ENCODE data around the gene CRYBA2. TPM values are rescaled to one million over a fixed set of nuclear protein-coding genes. Genes with fewer than 3 reads are reported as not detected.

Gene CRYBA2
- total and polyA plus RNA-seq, 9 of the 15 experiments (the other 6 are each of a cell fraction or from before 2014, with no cell fraction given), result 0.11 to 1.8 (median 0.62) TPM; not detected in 5

GRCh38 chr2:218964041-218964771 lies 29.0 kb downstream of the CRYBA2 start (continued):
- TF ChIP-seq ZNF639 (CRISPR knock-in tag; conservative IDR thresholded peaks at IDR 0.05 in 1 of 2, IDR thresholded peaks at IDR 0.05 in 1 of 2) (no peak), ZNF124 (CRISPR knock-in tag; IDR thresholded peaks at IDR 0.05) (no peak), SMAD4 (CRISPR knock-in tag; conservative IDR thresholded peaks at IDR 0.05) (no peak), RFX1 (IDR thresholded peaks at IDR 0.05) (peak; percentile 83), NBN (IDR thresholded peaks at IDR 0.05; ENCODE audit: low read depth) (no peak), ZNF695 (CRISPR knock-in tag; IDR thresholded peaks at IDR 0.05) (no peak), HMGN3 (IDR thresholded peaks at IDR 0.05; ENCODE audit: borderline replicate concordance, extremely low read depth, insufficient read length, low read depth, low read length) (no peak), JUND (IDR thresholded peaks at IDR 0.05; ENCODE audit: borderline replicate concordance, low read depth, low read length) (peak; percentile 40; the same call in 1 of the 2 replicates), JUND (tag; IDR thresholded peaks at IDR 0.05; ENCODE audit: borderline replicate concordance, low read depth, low read length) (peak; percentile 75; the same call in 2 of the 3 replicates), ZBTB1 (CRISPR knock-in tag; IDR thresholded peaks at IDR 0.05; ENCODE audit: borderline replicate concordance, low read depth) (no peak), HCFC1 (IDR thresholded peaks at IDR 0.05; ENCODE audit: low read depth, low read length) (no peak), MNT (conservative IDR thresholded peaks at IDR 0.05) (0 out of 4 replicates have a peak, but pooled peaks have one; percentile 18 to 40), ZNF232 (CRISPR knock-in tag; IDR thresholded peaks at IDR 0.05) (no peak), ZBTB26 (CRISPR knock-in tag; IDR thresholded peaks at IDR 0.05) (no peak), HMG20A (CRISPR knock-in tag; conservative IDR thresholded peaks at IDR 0.05) (no peak), ERF (CRISPR knock-in tag; IDR thresholded peaks at IDR 0.05) (no peak), ZFP30 (CRISPR knock-in tag; IDR thresholded peaks at IDR 0.05; ENCODE audit: borderline replicate concordance) (no peak), RFX5 (IDR thresholded peaks at IDR 0.05; ENCODE audit: low read depth, low read length) (no peak), FOXJ2 (tag; IDR thresholded peaks at IDR 0.05) (0 out of 2 replicates have a peak, but pooled peaks have one; percentile 50), SMARCA4 (IDR thresholded peaks at IDR 0.05) (peak; percentile 56; the same call in 1 of the 2 replicates), DIDO1 (tag; IDR thresholded peaks at IDR 0.05; ENCODE audit: low read depth) (no peak), KLF16 (IDR thresholded peaks at IDR 0.05) (no peak), NFE2 (IDR thresholded peaks at IDR 0.05; ENCODE audit: low read depth) (peak; percentile 95), LCOR (CRISPR knock-in tag; IDR thresholded peaks at IDR 0.05) (no peak), SP1 (CRISPR knock-in tag; IDR thresholded peaks at IDR 0.05) (no peak), ATF1 (CRISPR knock-in tag; IDR thresholded peaks at IDR 0.05) (no peak), ATF1 (tag; IDR thresholded peaks at IDR 0.05) (0 out of 2 replicates have a peak, but pooled peaks have one; percentile 21)

All from K562 (cell line).